ENCODE results near the gene LRIT3.

The LRIT3 gene

GRCh38 chr4:109878355-109878754 is 30.4 kb downstream of the LRIT3 start:
- no peaks in the 10 kb centered on the region for H3K4me1 ChIP-seq
- DNase-seq = no peak
- peaks cover 0 to 5% (median 0%) of the 10 kb centered on the region in 3 donors for H3K9me3 ChIP-seq
- TF ChIP-seq CTCF (IDR thresholded peaks at IDR 0.05) = no peak
- intact Hi-C loops (cut with DNase I; ENCODE audit: low total_unique reads) = no loop called here
- no peaks in the 10 kb centered on the region for H3K27me3 ChIP-seq
- H3K4me3 ChIP-seq = no peak overlapping the region
- H3K36me3 ChIP-seq = no peaks in the 10 kb centered on the region
- H3K27ac ChIP-seq = no peak overlapping the region

GRCh38 chr4:109879081-109879480 is 31.2 kb downstream of the LRIT3 start:
- no peaks in the 10 kb centered on the region for H3K4me1 ChIP-seq
- DNase-seq = no peak
- no peak for TF ChIP-seq CTCF (IDR thresholded peaks at IDR 0.05)
- H3K27me3 ChIP-seq = no peaks in the 10 kb centered on the region
- no peak overlapping the region for H3K27ac ChIP-seq
- H3K4me3 ChIP-seq = no peak overlapping the region
- peaks cover 0 to 5% (median 0%) of the 10 kb centered on the region in 3 donors for H3K9me3 ChIP-seq
- intact Hi-C loops (cut with DNase I; ENCODE audit: low total_unique reads) = no loop called here
- H3K36me3 ChIP-seq = no peaks in the 10 kb centered on the region

GRCh38 chr4:109879636-109880314 is 31.9 kb downstream of the LRIT3 start:
- Histone ChIP-seq H3K4me1 (no peaks in the 10 kb centered on the region), H3K4me3 (no peak overlapping the region), H3K36me3 (no peaks in the 10 kb centered on the region), H3K27me3 (no peaks in the 10 kb centered on the region), H3K9me3 (no peaks in the 10 kb centered on the region), H3K27ac (no peak overlapping the region)
- intact Hi-C loops (cut with DNase I; ENCODE audit: low total_unique reads) = no loop called here
- TF ChIP-seq CTCF (IDR thresholded peaks at IDR 0.05) = no peak
- no peak for DNase-seq

GRCh38 chr4:109886303-109886702 is 38.4 kb downstream of the LRIT3 start:
- H3K9me3 ChIP-seq = no peaks in the 10 kb centered on the region
- H3K36me3 ChIP-seq = no peaks in the 10 kb centered on the region
- TF ChIP-seq CTCF (IDR thresholded peaks at IDR 0.05) = no peak
- H3K27me3 ChIP-seq = no peaks in the 10 kb centered on the region
- H3K4me3 ChIP-seq = no peak overlapping the region
- no peak for DNase-seq
- intact Hi-C loops (cut with DNase I; ENCODE audit: low total_unique reads) = no loop called here
- H3K4me1 ChIP-seq = no peaks in the 10 kb centered on the region
- no peak overlapping the region for H3K27ac ChIP-seq

- no peaks in the 10 kb centered on the region for H3K27me3 ChIP-seq
- intact Hi-C loops (cut with DNase I; ENCODE audit: low total_unique reads) = no loop called here
- H3K4me1 ChIP-seq = no peaks in the 10 kb centered on the region
- DNase-seq = no peak
- H3K9me3 ChIP-seq = no peaks in the 10 kb centered on the region
- TF ChIP-seq CTCF (IDR thresholded peaks at IDR 0.05) = no peak
- no peak overlapping the region for H3K27ac ChIP-seq
- H3K4me3 ChIP-seq = no peak overlapping the region
- no peaks in the 10 kb centered on the region for H3K36me3 ChIP-seq
These were observed 39.2 kb downstream of the LRIT3 start for GRCh38 chr4:109887071-109887470.

- no peak for TF ChIP-seq CTCF (IDR thresholded peaks at IDR 0.05)
- no peak overlapping the region for H3K27ac ChIP-seq
- H3K27me3 ChIP-seq = no peaks in the 10 kb centered on the region
- no peaks in the 10 kb centered on the region for H3K4me1 ChIP-seq
- no peak for DNase-seq
- no peaks in the 10 kb centered on the region for H3K36me3 ChIP-seq
- H3K4me3 ChIP-seq = no peak overlapping the region
- intact Hi-C loops (cut with DNase I; ENCODE audit: low total_unique reads) = no loop called here
- no peaks in the 10 kb centered on the region for H3K9me3 ChIP-seq
These were observed 42.2 kb downstream of the LRIT3 start for GRCh38 chr4:109890076-109890475.
